ENCODE measurements around the gene ACTL6B. TPM values are rescaled to one million over a fixed set of nuclear protein-coding genes. Genes with fewer than 3 reads are reported as not detected.

ACTL6B gene
- total and polyA plus RNA-seq, 2 of the 13 experiments (the other 11 are each of a cell fraction or from before 2014, with no cell fraction given), result not detected

GRCh38 chr7:100673302-100673941 is 17.2 kb upstream of the ACTL6B start, which contains the start of gene GNB2 (continued):
- TF ChIP-seq ZNF317 (CRISPR knock-in tag; IDR thresholded peaks at IDR 0.05), result 0 out of 2 replicates have a peak, but pooled peaks have one; percentile 71
- no peak for TF ChIP-seq ZBTB7B (CRISPR knock-in tag; IDR thresholded peaks at IDR 0.05)
- no peak; the same call in 1 of the 2 replicates for TF ChIP-seq RBFOX2 (IDR thresholded peaks at IDR 0.05; ENCODE audit: low read depth, low read length)
- TF ChIP-seq ZNF333 (CRISPR knock-in tag; IDR thresholded peaks at IDR 0.05; ENCODE audit: borderline replicate concordance), result 0 out of 2 replicates have a peak, but pooled peaks have one; percentile 46
- TF ChIP-seq MTF2 (CRISPR knock-in tag; IDR thresholded peaks at IDR 0.05; ENCODE audit: borderline replicate concordance), result no peak
- TF ChIP-seq ELF3 (CRISPR knock-in tag; IDR thresholded peaks at IDR 0.05), result peak; percentile 81; the same call in 1 of the 2 replicates
- TF ChIP-seq GMEB1 (CRISPR knock-in tag; IDR thresholded peaks at IDR 0.05; ENCODE audit: borderline replicate concordance), result peak; percentile 79
- no peak for TF ChIP-seq ZNF460 (CRISPR knock-in tag; IDR thresholded peaks at IDR 0.05; ENCODE audit: borderline replicate concordance)
- no peak for TF ChIP-seq AFF4 (CRISPR knock-in tag; IDR thresholded peaks at IDR 0.05)
- peak; percentile 75 for TF ChIP-seq UBTF (CRISPR knock-in tag; IDR thresholded peaks at IDR 0.05)
- no peak for TF ChIP-seq U2AF2 (IDR thresholded peaks at IDR 0.05; ENCODE audit: low read depth, low read length)
- no peak for TF ChIP-seq ZEB1 (IDR thresholded peaks at IDR 0.05; ENCODE audit: insufficient replicate concordance, low read depth)
- 0 out of 2 replicates have a peak, but pooled peaks have one; percentile 26 for TF ChIP-seq ZNF780A (CRISPR knock-in tag; IDR thresholded peaks at IDR 0.05)
- TF ChIP-seq MBD4 (IDR thresholded peaks at IDR 0.05; ENCODE audit: borderline replicate concordance, low read length), result no peak
- no peak for TF ChIP-seq GPN1 (CRISPR knock-in tag; IDR thresholded peaks at IDR 0.05; ENCODE audit: borderline replicate concordance)
- TF ChIP-seq ZNF326 (CRISPR knock-in tag; IDR thresholded peaks at IDR 0.05; ENCODE audit: borderline replicate concordance), result no peak
- no peak for TF ChIP-seq SMC3 (IDR thresholded peaks at IDR 0.05; ENCODE audit: low read length)
- no peak for TF ChIP-seq CEBPG (CRISPR knock-in tag; IDR thresholded peaks at IDR 0.05)
- TF ChIP-seq HDAC2 (CRISPR knock-in tag; IDR thresholded peaks at IDR 0.05), result peak; percentile 73; the same call in 1 of the 2 replicates
- no peak for TF ChIP-seq IRF1 (CRISPR knock-in tag; IDR thresholded peaks at IDR 0.05; ENCODE audit: low read depth)
- TF ChIP-seq SKI (IDR thresholded peaks at IDR 0.05; ENCODE audit: partially characterized antibody), result peak; percentile 96
- no peak for TF ChIP-seq PLRG1 (conservative IDR thresholded peaks at IDR 0.05)
- TF ChIP-seq SRSF4 (IDR thresholded peaks at IDR 0.05; ENCODE audit: low read depth, low read length, poor library complexity, severe bottlenecking), result no peak
